BJ (cell line): ENCODE measurements around the gene PACRG. TPM values are rescaled to one million over a fixed set of nuclear protein-coding genes. Genes with fewer than 3 reads are reported as not detected.

Experiments used
- CTCF ChIA-PET: fragments of 350-600 bp; formaldehyde crosslinking; extraction: SDS; loops from one replicate; lab custom pipeline; 2021; ENCODE audit warnings: antibody characterized with exemption, inconsistent platforms; lab: Yijun Ruan, JAX
- POLR2A ChIA-PET: fragments of 300-600 bp; sonication (Branson Sonifier 250); formaldehyde crosslinking; extraction: SDS; loops from one replicate; lab custom pipeline; 2021; ENCODE audit warnings: antibody characterized with exemption; lab: Charles Lee
- DNase-seq: peaks from one replicate; pipeline ENCODE4 v3.0.0-alpha.2; 2011; ENCODE audit warnings: low read depth
- H3K27me3 ChIP-seq: 2 replicates; pipeline ENCODE4 v1.6.0; 2011; ENCODE audit warnings: low read length; ENCODE audit not compliant: control insufficient read depth, insufficient read depth
- H3K36me3 ChIP-seq: 2 replicates; pipeline ENCODE4 v1.5.1; 2011; ENCODE audit warnings: low read length; ENCODE audit not compliant: control insufficient read depth, insufficient read depth
- H3K4me3 ChIP-seq: 2 replicates; pipeline ENCODE4 v1.5.1; 2011; ENCODE audit warnings: low read depth, mild to moderate bottlenecking, control low read depth, low read length
- polyA plus RNA-seq: library from polyadenylated mRNA; depleted of rRNA; stranded (reverse); fragments of >200 nt; gene quantifications from 2 replicates; pipeline ENCODE4 v1.2.3, GENCODE V29; 2011
- TF ChIP-seq, protein P1 (sequence below): IDR thresholded peaks from 2 replicates; pipeline ENCODE4 v1.5.1; 2011; ENCODE audit warnings: low read depth, mild to moderate bottlenecking, control low read depth, inconsistent platforms, low read length, moderate library complexity; ENCODE audit not compliant: insufficient read depth

PACRG gene
- polyA plus RNA-seq, 1 experiment = 0.20 TPM

GRCh38 chr6:162688751-162689345, 38.9 kb upstream of the PACRG start:
- POLR2A ChIA-PET = no interaction called here
- CTCF ChIA-PET = no interaction called here

DNA sequence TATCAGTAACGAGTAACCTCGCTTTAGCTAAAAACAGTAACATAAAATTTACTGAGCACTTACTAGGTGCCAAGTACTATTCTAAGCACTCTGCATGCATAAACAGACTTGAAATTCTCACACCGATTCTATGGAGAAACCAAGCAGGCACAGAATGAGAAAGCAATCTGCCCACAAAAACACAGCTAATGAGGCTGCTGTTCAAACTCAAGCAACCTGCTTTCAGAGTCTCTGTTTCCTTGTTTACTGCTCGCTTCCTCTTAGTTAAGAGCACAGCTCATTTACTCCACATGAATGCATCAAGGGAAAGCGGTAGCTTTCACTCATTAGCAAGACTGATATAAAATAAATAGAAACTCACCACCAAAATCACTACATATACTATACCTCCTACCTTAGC, 37.6 kb upstream of the PACRG start:
- ChIA-PET CTCF (no interaction called here), POLR2A (no interaction called here)
- H3K36me3 ChIP-seq = no peaks in the 10 kb centered on the region
- H3K4me3 ChIP-seq = no peak overlapping the region
- TF ChIP-seq, protein P1, sequence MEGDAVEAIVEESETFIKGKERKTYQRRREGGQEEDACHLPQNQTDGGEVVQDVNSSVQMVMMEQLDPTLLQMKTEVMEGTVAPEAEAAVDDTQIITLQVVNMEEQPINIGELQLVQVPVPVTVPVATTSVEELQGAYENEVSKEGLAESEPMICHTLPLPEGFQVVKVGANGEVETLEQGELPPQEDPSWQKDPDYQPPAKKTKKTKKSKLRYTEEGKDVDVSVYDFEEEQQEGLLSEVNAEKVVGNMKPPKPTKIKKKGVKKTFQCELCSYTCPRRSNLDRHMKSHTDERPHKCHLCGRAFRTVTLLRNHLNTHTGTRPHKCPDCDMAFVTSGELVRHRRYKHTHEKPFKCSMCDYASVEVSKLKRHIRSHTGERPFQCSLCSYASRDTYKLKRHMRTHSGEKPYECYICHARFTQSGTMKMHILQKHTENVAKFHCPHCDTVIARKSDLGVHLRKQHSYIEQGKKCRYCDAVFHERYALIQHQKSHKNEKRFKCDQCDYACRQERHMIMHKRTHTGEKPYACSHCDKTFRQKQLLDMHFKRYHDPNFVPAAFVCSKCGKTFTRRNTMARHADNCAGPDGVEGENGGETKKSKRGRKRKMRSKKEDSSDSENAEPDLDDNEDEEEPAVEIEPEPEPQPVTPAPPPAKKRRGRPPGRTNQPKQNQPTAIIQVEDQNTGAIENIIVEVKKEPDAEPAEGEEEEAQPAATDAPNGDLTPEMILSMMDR = no peak
- no peak for DNase-seq
- H3K27me3 ChIP-seq = no peaks in the 10 kb centered on the region

More at GRCh38 chr6:162688751-162689345, 38.9 kb upstream of the PACRG start:
- no peak for DNase-seq
- TF ChIP-seq, protein P1 = no peak
- Histone ChIP-seq H3K4me3 (no peak overlapping the region), H3K36me3 (no peaks in the 10 kb centered on the region), H3K27me3 (no peaks in the 10 kb centered on the region)

- Histone ChIP-seq H3K27me3 (no peaks in the 10 kb centered on the region), H3K4me3 (no peak overlapping the region), H3K36me3 (no peaks in the 10 kb centered on the region)
- no peak for DNase-seq
- CTCF ChIA-PET = no interaction called here
- POLR2A ChIA-PET = no interaction called here
- TF ChIP-seq, protein P1 = no peak
These were observed 29.8 kb upstream of the PACRG start for GRCh38 chr6:162697872-162698403.

DNA sequence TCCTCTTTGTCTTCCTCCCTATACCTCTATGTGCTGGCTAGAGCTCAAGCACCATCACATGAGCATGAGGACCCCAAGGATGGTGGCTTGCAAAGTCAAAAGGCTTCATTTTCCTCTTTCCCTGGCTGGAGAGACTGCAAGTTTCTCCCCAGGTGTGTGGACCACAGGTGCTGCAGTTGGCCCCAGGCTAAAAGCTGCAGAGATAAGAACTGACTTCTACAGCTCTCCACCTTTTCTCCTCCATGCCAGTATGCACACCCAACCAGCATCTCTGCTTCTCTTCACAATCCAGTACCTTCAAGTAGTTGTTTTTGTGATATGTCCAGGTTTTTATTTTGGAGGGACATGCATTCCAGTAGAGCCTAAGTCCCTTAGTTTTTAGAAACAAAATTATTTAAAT, 29.3 kb upstream of the PACRG start:
- no peak for DNase-seq

DNA sequence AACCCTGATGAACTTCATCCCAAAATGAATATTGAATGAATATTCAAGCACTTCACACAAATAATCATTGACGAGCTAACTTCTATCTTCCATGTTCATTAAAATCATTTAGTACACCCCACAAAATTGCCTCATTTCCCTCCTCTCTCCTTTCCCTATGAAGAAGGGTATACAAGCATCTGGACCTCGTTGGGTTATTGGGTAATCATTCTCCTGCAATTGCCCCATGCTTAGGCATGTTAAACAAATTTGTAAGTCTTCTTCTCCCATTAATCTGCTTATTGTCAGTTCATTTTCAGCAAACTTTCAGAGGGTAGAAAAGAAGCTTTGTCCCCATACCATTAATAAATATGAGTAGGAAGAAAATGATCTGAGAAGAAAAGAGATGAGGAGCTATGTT, 27.8 kb upstream of the PACRG start:
- TF ChIP-seq, protein P1 = no peak
- ChIA-PET POLR2A (no interaction called here), CTCF (no interaction called here)
- DNase-seq = no peak
- H3K36me3 ChIP-seq = no peaks in the 10 kb centered on the region
- no peaks in the 10 kb centered on the region for H3K27me3 ChIP-seq
- H3K4me3 ChIP-seq = no peak overlapping the region

More for the DNA sequence above, 29.3 kb upstream of the PACRG start:
- Histone ChIP-seq H3K4me3 (no peak overlapping the region), H3K36me3 (no peaks in the 10 kb centered on the region), H3K27me3 (no peaks in the 10 kb centered on the region)
- CTCF ChIA-PET = no interaction called here
- TF ChIP-seq, protein P1 = no peak
- POLR2A ChIA-PET = no interaction called here
